Measurements from ENCODE around the gene DDX31. TPM values are rescaled to one million over a fixed set of nuclear protein-coding genes. Genes with fewer than 3 reads are reported as not detected.

DDX31 gene
- total and polyA plus RNA-seq, 2 experiments from 2014 or later, result 7.3 to 13.1 TPM

GRCh38 chr9:132600326-132600984 lies 69.3 kb downstream of the DDX31 start:
- Histone ChIP-seq H3K27me3 (no peaks in the 10 kb centered on the region), H3K4me1 (ENCODE audit: insufficient read depth) (no peaks in the 10 kb centered on the region), H3K4me3 (no peak overlapping the region), H3K27ac (no peak overlapping the region), H3K36me3 (replicated peaks; ENCODE audit: insufficient read depth, low read depth) (no peaks in the 10 kb centered on the region), H3K9me3 (ENCODE audit: low read depth) (no peaks in the 10 kb centered on the region), H3K9me2 (replicated peaks; ENCODE audit: insufficient read depth) (no peaks in the 10 kb centered on the region), H3K4me2 (no peak overlapping the region), H4K20me1 (ENCODE audit: insufficient read depth, poor library complexity, severe bottlenecking) (no peaks in the 10 kb centered on the region), H3K79me2 (no peaks in the 10 kb centered on the region), H2AFZ (no peak overlapping the region)
- WGBS (ENCODE audit: low lambda C conversion rate, missing lambda C conversion rate), result 98% methylated on average over 12 of the region's 12 CpGs
- TF ChIP-seq CTCF (IDR thresholded peaks at IDR 0.05; ENCODE audit: poor library complexity), result no peak
- no peak for TF ChIP-seq EZH2 (IDR thresholded peaks at IDR 0.05; ENCODE audit: borderline replicate concordance)
- TF ChIP-seq EZH2phosphoT487 (IDR thresholded peaks at IDR 0.05; ENCODE audit: low read depth, severe bottlenecking, unreplicated experiment), result no peak
- DNase-seq (ENCODE audit: low spot score), result no peak

DNA sequence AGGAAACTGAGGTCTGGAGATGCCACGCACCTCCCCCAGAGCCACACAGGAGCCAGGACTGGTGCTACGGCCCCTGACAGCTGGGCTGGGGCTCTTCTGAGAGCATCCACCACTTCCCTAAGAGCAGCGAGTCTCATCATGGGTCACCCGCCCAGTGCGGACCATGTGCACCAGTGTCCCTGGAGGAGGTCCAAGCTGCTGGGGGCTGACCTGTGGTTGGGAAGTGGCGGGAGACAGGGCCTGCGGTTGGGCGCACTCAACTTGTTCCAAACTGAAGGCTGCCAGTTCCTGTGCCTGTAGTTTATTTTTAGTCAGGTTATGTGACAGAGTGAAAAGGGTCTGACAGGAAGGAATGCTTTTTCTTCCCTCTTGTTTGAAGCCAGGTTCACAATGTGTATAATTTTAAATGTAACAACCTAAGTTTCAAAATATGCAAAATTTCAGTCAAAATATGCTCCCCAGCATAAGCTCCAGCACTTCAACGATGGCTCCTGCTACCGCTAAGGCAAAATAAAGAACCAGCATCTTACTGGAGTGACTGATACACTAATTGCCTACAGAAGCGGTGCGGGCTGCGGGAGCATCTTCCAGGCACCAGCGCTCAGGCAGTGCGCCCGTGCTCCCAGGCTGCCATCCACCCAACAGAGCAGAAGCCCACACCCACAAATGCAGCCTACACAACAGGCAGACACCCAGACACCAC lies 72.6 kb downstream of the DDX31 start:
- TF ChIP-seq CTCF (IDR thresholded peaks at IDR 0.05; ENCODE audit: poor library complexity) (no peak), EZH2phosphoT487 (IDR thresholded peaks at IDR 0.05; ENCODE audit: low read depth, severe bottlenecking, unreplicated experiment) (no peak), EZH2 (IDR thresholded peaks at IDR 0.05; ENCODE audit: borderline replicate concordance) (no peak)
- peaks cover 18% of the 10 kb centered on the region for H3K27me3 ChIP-seq
- 95% methylated on average over 16 of the region's 16 CpGs for WGBS (ENCODE audit: low lambda C conversion rate, missing lambda C conversion rate)

GRCh38 chr9:132596200-132596599 lies 73.6 kb downstream of the DDX31 start:
- H3K4me1 ChIP-seq (ENCODE audit: insufficient read depth), result no peaks in the 10 kb centered on the region
- 80% methylated on average over 3 of the region's 3 CpGs for WGBS (ENCODE audit: low lambda C conversion rate, missing lambda C conversion rate)
- no peak for TF ChIP-seq CTCF (IDR thresholded peaks at IDR 0.05; ENCODE audit: poor library complexity)
- no peak for TF ChIP-seq EZH2phosphoT487 (IDR thresholded peaks at IDR 0.05; ENCODE audit: low read depth, severe bottlenecking, unreplicated experiment)
- no peak for TF ChIP-seq EZH2 (IDR thresholded peaks at IDR 0.05; ENCODE audit: borderline replicate concordance)
- no peak overlapping the region for H3K4me3 ChIP-seq
- H3K4me2 ChIP-seq, result no peak overlapping the region
- H3K27me3 ChIP-seq, result peaks cover 28% of the 10 kb centered on the region
- no peaks in the 10 kb centered on the region for H3K36me3 ChIP-seq (replicated peaks; ENCODE audit: insufficient read depth, low read depth)
- DNase-seq (ENCODE audit: low spot score), result no peak
- no peaks in the 10 kb centered on the region for H4K20me1 ChIP-seq (ENCODE audit: insufficient read depth, poor library complexity, severe bottlenecking)
- H3K9me3 ChIP-seq (ENCODE audit: low read depth), result no peaks in the 10 kb centered on the region
- H2AFZ ChIP-seq, result no peak overlapping the region
- no peaks in the 10 kb centered on the region for H3K9me2 ChIP-seq (replicated peaks; ENCODE audit: insufficient read depth)
- no peak overlapping the region for H3K27ac ChIP-seq
- H3K79me2 ChIP-seq, result no peaks in the 10 kb centered on the region

More for the DNA sequence above, 72.6 kb downstream of the DDX31 start:
- Histone ChIP-seq H2AFZ (no peak overlapping the region), H3K27ac (no peak overlapping the region), H3K9me2 (replicated peaks; ENCODE audit: insufficient read depth) (no peaks in the 10 kb centered on the region), H3K4me2 (no peak overlapping the region), H3K4me3 (no peak overlapping the region), H3K4me1 (ENCODE audit: insufficient read depth) (no peaks in the 10 kb centered on the region), H3K36me3 (replicated peaks; ENCODE audit: insufficient read depth, low read depth) (no peaks in the 10 kb centered on the region), H4K20me1 (ENCODE audit: insufficient read depth, poor library complexity, severe bottlenecking) (no peaks in the 10 kb centered on the region), H3K9me3 (ENCODE audit: low read depth) (no peaks in the 10 kb centered on the region), H3K79me2 (no peaks in the 10 kb centered on the region)
- no peak for DNase-seq (ENCODE audit: low spot score)

Measured in hepatocyte (in vitro differentiated cells).